ENCODE data around the gene PADI4. TPM values are rescaled to one million over a fixed set of nuclear protein-coding genes. Genes with fewer than 3 reads are reported as not detected.

The PADI4 gene
- total and polyA plus RNA-seq, 2 of the 4 experiments (the other 2 are of a cell fraction): not detected

- 80% methylated on average over 1 of the region's 2 CpGs; no CpG with 5 or more reads in 1 of the 2 experiments for WGBS, 2 experiments (ENCODE audit: extremely low coverage in 2 of 2, insufficient read length in 1 of 2)
- Histone ChIP-seq H2BK120ac (ENCODE audit: low read depth, low read length) (no peak overlapping the region), H3K56ac (ENCODE audit: extremely low read depth, insufficient read depth, low read length) (no peak overlapping the region), H2AK9ac (replicated peaks; ENCODE audit: low read depth, low read length, poor library complexity) (no peak overlapping the region), H3K4me2 (ENCODE audit: low read depth, low read length) (no peak overlapping the region), H3K9me1 (ENCODE audit: insufficient read depth, low read length) (no peaks in the 10 kb centered on the region), H2BK5ac (ENCODE audit: low read depth, low read length, poor library complexity, severe bottlenecking) (no peak overlapping the region), H3K36me3 (ENCODE audit: control insufficient read depth, insufficient read depth, low read length) (no peaks in the 10 kb centered on the region), H2AK5ac (ENCODE audit: low read depth, low read length) (no peak overlapping the region), H3K79me1 (ENCODE audit: low read depth in 1 of 2, low read length in 2 of 2) (no peaks in the 10 kb centered on the region), H3K9ac (ENCODE audit: low read depth, low read length) (no peak overlapping the region), H3K14ac (replicated peaks; ENCODE audit: low read depth, low read length) (no peak overlapping the region), H3K4ac (ENCODE audit: low read depth, low read length) (no peak overlapping the region), H3K4me1 (ENCODE audit: control insufficient read depth, insufficient read depth, low read length) (no peaks in the 10 kb centered on the region), H3K23ac (ENCODE audit: low read depth, low read length) (no peak overlapping the region), H3K18ac (ENCODE audit: low read depth, low read length) (no peak overlapping the region), H3K27ac (ENCODE audit: insufficient read depth, low read length) (no peak overlapping the region), H2BK20ac (ENCODE audit: low read depth, low read length) (no peak overlapping the region), H2BK15ac (ENCODE audit: low read depth, low read length) (no peak overlapping the region), H4K5ac (ENCODE audit: low read depth, low read length) (no peak overlapping the region), H3K9me3 (ENCODE audit: control insufficient read depth, insufficient read depth, low read length) (no peaks in the 10 kb centered on the region), H4K8ac (ENCODE audit: low read depth in 2 of 2, low read length in 2 of 2) (no peak overlapping the region), H2AFZ (replicated peaks; ENCODE audit: low read length, poor library complexity) (no peak overlapping the region), H3K27me3 (ENCODE audit: control insufficient read depth, insufficient read depth, low read length) (peaks cover 56% of the 10 kb centered on the region), H3K4me3 (ENCODE audit: insufficient read depth, low read depth, low read length) (no peak overlapping the region), H4K20me1 (ENCODE audit: insufficient read depth, low read length) (no peaks in the 10 kb centered on the region), H4K91ac (ENCODE audit: insufficient read depth, low read depth, low read length) (no peak overlapping the region)
- intact Hi-C loops (cut with micrococcal nuclease): no loop called here
- ATAC-seq (ENCODE audit: low read depth) (no peak), DNase-seq (no peak)
- in situ Hi-C loops (cut with MboI; ENCODE audit: low sequenced_read_pairs): no loop called here
- no TSS peak for BruUV-seq (replicated peaks)
- ChIA-PET POLR2A (ENCODE audit: unreplicated experiment) (no interaction called here), CTCF (no interaction called here)
- dilution Hi-C loops (cut with HindIII; ENCODE audit: low sequenced_read_pairs, unreplicated experiment): no loop called here
- TF ChIP-seq ELK1 (IDR thresholded peaks at IDR 0.05; ENCODE audit: borderline replicate concordance, low read depth, low read length): no peak
- no peak for TF ChIP-seq SMC3 (IDR thresholded peaks at IDR 0.05; ENCODE audit: low read depth, low read length)
- no peak for TF ChIP-seq MAZ (IDR thresholded peaks at IDR 0.05; ENCODE audit: borderline replicate concordance, low read depth, low read length)
- no peak for TF ChIP-seq CEBPB (IDR thresholded peaks at IDR 0.05; ENCODE audit: low read depth, low read length)
- no peak for TF ChIP-seq CHD1 (IDR thresholded peaks at IDR 0.05; ENCODE audit: low read depth, low read length)
- TF ChIP-seq RFX5 (IDR thresholded peaks at IDR 0.05; ENCODE audit: low read depth, low read length): no peak
- no peak for TF ChIP-seq FOS (IDR thresholded peaks at IDR 0.05; ENCODE audit: low read depth, low read length)
- no peak for TF ChIP-seq MXI1 (IDR thresholded peaks at IDR 0.05; ENCODE audit: borderline replicate concordance, low read depth, low read length)
Measured at GRCh38 chr1:17381161-17381560, 73.2 kb downstream of the PADI4 start.

Measured in IMR-90 (cell line).